Mesendoderm (in vitro differentiated cells): Measurements from ENCODE around the gene TAF11L13.
"Not testable (repeated sequence)": the region's sequence is repeated elsewhere in the genome, so short reads cannot be mapped to it uniquely, and the experiment has no call there.

ENCODE experiments used
- DNase-seq: peaks from one replicate; pipeline ENCODE4 v3.0.0; 2013
- H2AK5ac ChIP-seq: 2 replicates; pipeline ENCODE4 v1.6.1; 2013; ENCODE audit warnings: low read length, inconsistent platforms
- H2BK120ac ChIP-seq: 2 replicates; pipeline ENCODE4 v1.6.1; 2013; ENCODE audit warnings: low read depth, mild to moderate bottlenecking, low read length, moderate library complexity, mixed read lengths
- H2BK15ac ChIP-seq: replicated peaks from 2 replicates; pipeline ENCODE4 v1.6.1; 2013; ENCODE audit warnings: low read depth, mild to moderate bottlenecking, moderate library complexity
- H2BK5ac ChIP-seq: 2 replicates; pipeline ENCODE4 v1.6.1; 2013; ENCODE audit warnings: low read length, inconsistent platforms
- H3K18ac ChIP-seq: 2 replicates; pipeline ENCODE4 v1.6.1; 2013; ENCODE audit warnings: mild to moderate bottlenecking, low read length, mixed read lengths
- H3K23ac ChIP-seq: one replicate; pipeline ENCODE4 v1.6.1; 2013; ENCODE audit warnings: low read length
- H3K27ac ChIP-seq: 2 replicates; pipeline ENCODE4 v1.5.1; 2013; ENCODE audit warnings: low read depth, mild to moderate bottlenecking, inconsistent platforms, low read length, moderate library complexity
- H3K27me3 ChIP-seq: 2 replicates; pipeline ENCODE4 v1.6.1; 2013; ENCODE audit warnings: low read length, control low read depth, mild to moderate bottlenecking, inconsistent platforms; ENCODE audit not compliant: insufficient read depth, poor library complexity
- H3K36me3 ChIP-seq: 2 replicates; pipeline ENCODE4 v1.6.1; 2013; ENCODE audit warnings: low read length, inconsistent platforms; ENCODE audit not compliant: control insufficient read depth, insufficient read depth
- H3K4ac ChIP-seq: one replicate; pipeline ENCODE4 v1.6.1; 2013; ENCODE audit warnings: low read depth, mild to moderate bottlenecking, low read length, moderate library complexity
- H3K4me1 ChIP-seq: 2 replicates; pipeline ENCODE4 v1.6.1; 2013; ENCODE audit warnings: low read depth, low read length, inconsistent platforms; ENCODE audit not compliant: control insufficient read depth
- H3K4me2 ChIP-seq: 2 replicates; pipeline ENCODE4 v1.6.1; 2013; ENCODE audit warnings: low read length
- H3K4me3 ChIP-seq: 2 replicates; pipeline ENCODE4 v1.5.1; 2013; ENCODE audit warnings: mild to moderate bottlenecking, low read length
- H3K56ac ChIP-seq: one replicate; pipeline ENCODE4 v1.6.1; 2013; ENCODE audit warnings: low read length
- H3K79me1 ChIP-seq: 2 replicates; pipeline ENCODE4 v1.6.1; 2013; ENCODE audit warnings: low read length, inconsistent platforms
- H3K79me2 ChIP-seq: 2 replicates; pipeline ENCODE4 v1.6.1; 2013; ENCODE audit warnings: mild to moderate bottlenecking, low read length; ENCODE audit not compliant: control insufficient read depth, insufficient read depth
- H3K9ac ChIP-seq: 2 replicates; pipeline ENCODE4 v1.6.1; 2013; ENCODE audit warnings: low read length, inconsistent platforms
- H4K5ac ChIP-seq: one replicate; pipeline ENCODE4 v1.6.1; 2013; ENCODE audit warnings: low read length
- H4K8ac ChIP-seq: one replicate; pipeline ENCODE4 v1.6.1; 2013; ENCODE audit warnings: low read depth, mild to moderate bottlenecking, control low read depth, low read length, moderate library complexity
- WGBS: extraction: QIAGEN DNeasy Blood & Tissue Kit; methylation state at CpG from one replicate; pipeline ENCODE4 v1.1.7; 2013; ENCODE audit warnings: low lambda C conversion rate, missing lambda C conversion rate; ENCODE audit not compliant: insufficient coverage; ENCODE audit errors: extremely low coverage; 5-methylcytosine and 5-hydroxymethylcytosine counted together

The TAF11L13 gene

GRCh38 chr5:17604951-17605350 is 26.9 kb upstream of the TAF11L13 start:
- H3K27me3 ChIP-seq = no peaks in the 10 kb centered on the region
- no peaks in the 10 kb centered on the region for H3K36me3 ChIP-seq
- no peak overlapping the region for H3K27ac ChIP-seq
- no peak overlapping the region for H3K4me3 ChIP-seq
- no peak overlapping the region for H2BK15ac ChIP-seq
- H4K5ac ChIP-seq = no peak overlapping the region
- H2AK5ac ChIP-seq = no peak overlapping the region
- H2BK120ac ChIP-seq = no peak overlapping the region
- DNase-seq = no peak
- H2BK5ac ChIP-seq = no peak overlapping the region
- H3K4ac ChIP-seq = no peak overlapping the region
- WGBS = no CpG with 5 or more reads among the region's 14 CpGs
- no peaks in the 10 kb centered on the region for H3K79me1 ChIP-seq
- H3K23ac ChIP-seq = no peak overlapping the region
- no peaks in the 10 kb centered on the region for H3K4me1 ChIP-seq
- H3K4me2 ChIP-seq = no peak overlapping the region
- H3K56ac ChIP-seq = no peak overlapping the region
- H3K18ac ChIP-seq = no peak overlapping the region
- H4K8ac ChIP-seq = no peak overlapping the region
- H3K79me2 ChIP-seq = no peaks in the 10 kb centered on the region
- H3K9ac ChIP-seq = no peak overlapping the region

GRCh38 chr5:17607461-17607860 is 24.4 kb upstream of the TAF11L13 start:
- H2BK120ac ChIP-seq, H4K8ac ChIP-seq, H3K4me1 ChIP-seq, H2AK5ac ChIP-seq, H3K27ac ChIP-seq, H3K4ac ChIP-seq, H3K79me2 ChIP-seq, DNase-seq, H3K36me3 ChIP-seq, H3K18ac ChIP-seq, H3K9ac ChIP-seq, H3K79me1 ChIP-seq, H4K5ac ChIP-seq, H3K4me3 ChIP-seq, H3K56ac ChIP-seq, H3K4me2 ChIP-seq, H3K27me3 ChIP-seq, H2BK5ac ChIP-seq, H3K23ac ChIP-seq, H2BK15ac ChIP-seq: not testable (repeated sequence)
- WGBS = no CpG with 5 or more reads among the region's 4 CpGs

GRCh38 chr5:17610092-17610491 is 21.8 kb upstream of the TAF11L13 start, which contains the start of gene TAF11L12:
TSS of gene TAF11L12 (plus strand) at chr5:17610392.
- H2BK5ac ChIP-seq, H4K8ac ChIP-seq, H3K4ac ChIP-seq, H3K4me3 ChIP-seq, H3K79me2 ChIP-seq, H3K4me2 ChIP-seq, DNase-seq, H3K79me1 ChIP-seq, H3K36me3 ChIP-seq, H2BK15ac ChIP-seq, H2AK5ac ChIP-seq, H3K27me3 ChIP-seq, H3K18ac ChIP-seq, H3K27ac ChIP-seq, H2BK120ac ChIP-seq, H4K5ac ChIP-seq, H3K23ac ChIP-seq, H3K9ac ChIP-seq, H3K4me1 ChIP-seq, H3K56ac ChIP-seq: not testable (repeated sequence)
- no CpG with 5 or more reads among the region's 2 CpGs for WGBS

- no peak overlapping the region for H2BK5ac ChIP-seq
- no peak overlapping the region for H3K56ac ChIP-seq
- no peak for DNase-seq
- H3K27me3 ChIP-seq = no peaks in the 10 kb centered on the region
- no peak overlapping the region for H2BK15ac ChIP-seq
- no peak overlapping the region for H3K4me3 ChIP-seq
- H3K4me2 ChIP-seq = no peak overlapping the region
- WGBS = no CpG with 5 or more reads among the region's 17 CpGs
- H3K27ac ChIP-seq = no peak overlapping the region
- H3K36me3 ChIP-seq = no peaks in the 10 kb centered on the region
- no peak overlapping the region for H4K5ac ChIP-seq
- H4K8ac ChIP-seq = no peak overlapping the region
- H3K79me1 ChIP-seq = no peaks in the 10 kb centered on the region
- no peak overlapping the region for H2BK120ac ChIP-seq
- no peaks in the 10 kb centered on the region for H3K79me2 ChIP-seq
- no peak overlapping the region for H2AK5ac ChIP-seq
- H3K23ac ChIP-seq = no peak overlapping the region
- no peak overlapping the region for H3K9ac ChIP-seq
- no peak overlapping the region for H3K4ac ChIP-seq
- no peak overlapping the region for H3K18ac ChIP-seq
- no peaks in the 10 kb centered on the region for H3K4me1 ChIP-seq
These were observed 16.8 kb upstream of the TAF11L13 start for GRCh38 chr5:17614872-17615605.

- Histone ChIP-seq H4K5ac (no peak overlapping the region), H4K8ac (no peak overlapping the region), H2AK5ac (no peak overlapping the region), H3K27ac (no peak overlapping the region), H3K79me1 (no peaks in the 10 kb centered on the region), H3K9ac (no peak overlapping the region), H3K56ac (no peak overlapping the region), H3K4me1 (no peaks in the 10 kb centered on the region), H3K36me3 (no peaks in the 10 kb centered on the region), H3K4ac (no peak overlapping the region), H3K18ac (no peak overlapping the region), H3K4me3 (no peak overlapping the region), H2BK15ac (no peak overlapping the region), H2BK5ac (no peak overlapping the region), H3K79me2 (no peaks in the 10 kb centered on the region), H3K4me2 (no peak overlapping the region), H2BK120ac (no peak overlapping the region), H3K23ac (no peak overlapping the region), H3K27me3 (no peaks in the 10 kb centered on the region)
- no CpG with 5 or more reads among the region's 3 CpGs for WGBS
- no peak for DNase-seq
These were observed 12.5 kb upstream of the TAF11L13 start for GRCh38 chr5:17619354-17619753.

GRCh38 chr5:17620627-17621026 is 11.3 kb upstream of the TAF11L13 start:
- H2BK15ac ChIP-seq = no peak overlapping the region
- H3K18ac ChIP-seq = no peak overlapping the region
- no peak overlapping the region for H3K56ac ChIP-seq
- H3K79me1 ChIP-seq = no peaks in the 10 kb centered on the region
- H3K23ac ChIP-seq = no peak overlapping the region
- H3K79me2 ChIP-seq = no peaks in the 10 kb centered on the region
- no peaks in the 10 kb centered on the region for H3K27me3 ChIP-seq
- H2BK5ac ChIP-seq = no peak overlapping the region
- no peak overlapping the region for H3K4ac ChIP-seq
- H3K4me3 ChIP-seq = no peak overlapping the region
- no peak overlapping the region for H4K8ac ChIP-seq
- H3K4me1 ChIP-seq = no peaks in the 10 kb centered on the region
- no peak overlapping the region for H2AK5ac ChIP-seq
- no peaks in the 10 kb centered on the region for H3K36me3 ChIP-seq
- no peak overlapping the region for H3K9ac ChIP-seq
- H3K27ac ChIP-seq = no peak overlapping the region
- H4K5ac ChIP-seq = no peak overlapping the region
- no CpG with 5 or more reads among the region's 17 CpGs for WGBS
- peak; percentile 40 for DNase-seq
- H3K4me2 ChIP-seq = no peak overlapping the region
- no peak overlapping the region for H2BK120ac ChIP-seq
